Measurements from ENCODE around the gene C1GALT1C1. TPM values are rescaled to one million over a fixed set of nuclear protein-coding genes. Genes with fewer than 3 reads are reported as not detected.

Gene C1GALT1C1
- total RNA-seq, 4 donors from 2014 or later = 14.9 to 56.7 (median 35.3) TPM

- no peak for TF ChIP-seq CTCF (IDR thresholded peaks at IDR 0.05; ENCODE audit: low read depth)
Measured at GRCh38 chrX:120662662-120663061, 32.8 kb upstream of the C1GALT1C1 start.

- no peak for TF ChIP-seq CTCF (IDR thresholded peaks at IDR 0.05; ENCODE audit: low read depth)
Measured at GRCh38 chrX:120660637-120661036, 30.8 kb upstream of the C1GALT1C1 start.

GRCh38 chrX:120653000-120653399 is 23.1 kb upstream of the C1GALT1C1 start:
- TF ChIP-seq CTCF (IDR thresholded peaks at IDR 0.05; ENCODE audit: low read depth) = no peak

- TF ChIP-seq CTCF (IDR thresholded peaks at IDR 0.05; ENCODE audit: low read depth) = no peak
Measured at GRCh38 chrX:120647127-120647526, 17.3 kb upstream of the C1GALT1C1 start.

- no peak for TF ChIP-seq CTCF (IDR thresholded peaks at IDR 0.05; ENCODE audit: low read depth)
Measured at GRCh38 chrX:120642871-120643270, 13.0 kb upstream of the C1GALT1C1 start.

- no peak for TF ChIP-seq CTCF (IDR thresholded peaks at IDR 0.05; ENCODE audit: low read depth)
Measured at GRCh38 chrX:120638619-120639018, 8.8 kb upstream of the C1GALT1C1 start.

GRCh38 chrX:120625371-120625770 is 4.5 kb downstream of the C1GALT1C1 start:
- no peak for TF ChIP-seq CTCF (IDR thresholded peaks at IDR 0.05; ENCODE audit: low read depth)

Measured in subcutaneous adipose tissue (tissue), 4 donors.